GM19395 (cell line): ENCODE measurements around the gene IFI30.

Experiments
- ATAC-seq: cut with Tn5 transposase; IDR thresholded peaks from one replicate; pipeline ENCODE4 v1.9.1; 2021; ENCODE audit warnings: mild to moderate bottlenecking, moderate library complexity; ENCODE audit not compliant: unreplicated experiment

IFI30 gene

GRCh38 chr19:18173572-18174288 lies at the start of gene IFI30:
TSS of gene IFI30 (plus strand) at chr19:18173813. CDS start at chr19:18173842, 29 bp downstream.
- peak; percentile 41 for ATAC-seq

- no peak for ATAC-seq
Observed at GRCh38 chr19:18123819-18124218, 49.8 kb upstream of the IFI30 start.

- ATAC-seq: no peak
Observed at GRCh38 chr19:18126097-18126496, 47.5 kb upstream of the IFI30 start.

- ATAC-seq: no peak
Observed at GRCh38 chr19:18128044-18128443, 45.6 kb upstream of the IFI30 start.

- no peak for ATAC-seq
Observed at GRCh38 chr19:18128805-18129204, 44.8 kb upstream of the IFI30 start.

GRCh38 chr19:18130523-18131242 lies 42.9 kb upstream of the IFI30 start:
- no peak for ATAC-seq

- no peak for ATAC-seq
Observed at GRCh38 chr19:18131841-18132596, 41.6 kb upstream of the IFI30 start.

GRCh38 chr19:18135712-18136584 lies 37.7 kb upstream of the IFI30 start:
- ATAC-seq: no peak

GRCh38 chr19:18137242-18137641 lies 36.4 kb upstream of the IFI30 start:
- ATAC-seq: no peak

- no peak for ATAC-seq
Observed at GRCh38 chr19:18137657-18138339, 35.8 kb upstream of the IFI30 start.

- no peak for ATAC-seq
Observed at GRCh38 chr19:18140473-18140872, 33.1 kb upstream of the IFI30 start.

GRCh38 chr19:18141031-18141430 lies 32.6 kb upstream of the IFI30 start:
- no peak for ATAC-seq

- no peak for ATAC-seq
Observed at GRCh38 chr19:18143902-18144301, 29.7 kb upstream of the IFI30 start.

GRCh38 chr19:18144361-18144760 lies 29.3 kb upstream of the IFI30 start:
- ATAC-seq: no peak

- ATAC-seq: no peak
Observed at GRCh38 chr19:18144906-18145305, 28.7 kb upstream of the IFI30 start.

GRCh38 chr19:18145391-18145999 lies 28.1 kb upstream of the IFI30 start:
- no peak for ATAC-seq

GRCh38 chr19:18147396-18147795 lies 26.2 kb upstream of the IFI30 start:
- no peak for ATAC-seq

GRCh38 chr19:18149596-18149975 lies 24.0 kb upstream of the IFI30 start:
- ATAC-seq: no peak

- ATAC-seq: no peak
Observed at GRCh38 chr19:18150776-18151624, 22.6 kb upstream of the IFI30 start.
